Motor neuron (in vitro differentiated cells): ENCODE results near the gene ANKMY1. TPM values are rescaled to one million over a fixed set of nuclear protein-coding genes. Genes with fewer than 3 reads are reported as not detected.

ENCODE experiments used
- ATAC-seq, 8 experiments: fragments of 200-7000 bp; cut with Tn5 transposase; replicated peaks in 6 of 8; 2 replicates each; pipeline ENCODE4 v1.8.0; 2021; ENCODE audit warnings: mild to moderate bottlenecking in 8 of 8, moderate library complexity in 8 of 8
- H3K27ac ChIP-seq, 2 donors: fragments of 250-450 bp; sonication (Bioruptor Pico); 2 replicates each; pipeline ENCODE4 v1.9.0; 2021; ENCODE audit warnings: antibody characterized with exemption in 2 of 2, mild to moderate bottlenecking in 2 of 2, moderate library complexity in 1 of 2
- H3K4me1 ChIP-seq, 2 donors: fragments of 250-450 bp; sonication (Bioruptor Pico); replicated peaks in 1 of 2; 2 replicates each; pipeline ENCODE4 v1.6.1; 2021; ENCODE audit warnings: antibody characterized with exemption in 2 of 2, mild to moderate bottlenecking in 2 of 2, moderate library complexity in 1 of 2
- H3K4me3 ChIP-seq, 5 donors: fragments of 250-450 bp; sonication (Bioruptor Pico); 2 replicates each; pipeline ENCODE4 v1.9.0; 2021; ENCODE audit warnings: antibody characterized with exemption in 5 of 5, mild to moderate bottlenecking in 5 of 5, moderate library complexity in 4 of 5
- WGBS, 10 experiments: fragments of 450-650 bp; shearing (Covaris generic); methylation state at CpG; one replicate each; pipeline ENCODE4 v1.0.0; 2022; 5-methylcytosine and 5-hydroxymethylcytosine counted together
- in situ Hi-C, 9 experiments: fragments of 400-800 bp; cut with MboI; loops; one replicate each; pipeline ENCODE4 v1.15.0; 2021; ENCODE audit warnings: low sequenced_read_pairs in 9 of 9, low pct_unique_long_range_greater_than_20kb in 2 of 9; ENCODE audit not compliant: unreplicated experiment in 9 of 9
- total RNA-seq, 8 experiments: library from RNA; unstranded; fragments of 300-600 nt; gene quantifications; 2 replicates each; pipeline versions ENCODE4 v1.2.3 to v1.2.4, GENCODE V29; 2022

Gene ANKMY1
- total RNA-seq, 8 experiments from 2014 or later: 4.9 to 27.3 (median 9.5) TPM

GRCh38 chr2:240430595-240430994 lies 127.2 kb downstream of the ANKMY1 start:
- in situ Hi-C loops: loop anchor here (10.0 to 25.0 kb wide), 4 partner anchors 193 to 368 kb away; partner anchors contain the start of gene OR6B3 (in 3 of the 9)
- Histone ChIP-seq H3K27ac (no peak overlapping the region), H3K4me3 (no peak overlapping the region), H3K4me1 (peaks cover 0 to 3% of the 10 kb centered on the region in 2 donors)
- ATAC-seq: no peak
- 40 to 60% (median 40%) methylated on average over 1 of the region's 5 CpGs; no CpG with 5 or more reads in 7 of the 10 experiments for WGBS, 10 experiments

DNA sequence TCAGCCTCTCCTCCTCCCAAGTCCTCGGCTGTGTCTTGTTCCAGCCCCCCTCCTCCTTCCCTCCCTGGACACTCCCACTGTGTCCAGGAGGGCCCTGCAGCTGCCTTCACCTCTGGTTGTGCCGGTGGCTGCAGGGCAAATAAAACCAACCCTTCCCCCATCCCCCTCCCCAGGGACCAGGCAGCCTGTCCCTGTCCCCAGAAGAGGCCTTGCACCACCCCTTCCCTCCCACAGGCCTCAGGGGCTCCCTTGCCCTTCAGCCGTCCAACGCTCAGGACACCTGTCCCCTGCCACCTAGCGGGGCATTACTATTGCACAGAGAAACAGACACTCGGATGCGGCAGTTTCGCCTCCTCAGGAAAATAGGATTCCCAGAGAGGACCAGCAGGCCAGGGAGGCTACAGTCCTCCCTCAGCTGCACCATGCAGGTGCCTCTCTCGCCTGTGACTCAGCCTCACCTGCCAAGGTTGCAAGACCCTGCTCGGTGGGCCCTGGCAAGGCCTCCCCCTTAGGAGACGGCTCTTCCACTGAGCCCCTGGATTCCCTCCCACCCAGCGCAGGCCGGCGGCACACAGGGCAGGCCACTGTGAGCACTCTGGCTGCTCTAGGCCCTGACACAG lies 127.8 kb downstream of the ANKMY1 start:
- WGBS, 10 experiments: 40 to 81% methylated on average over 1 to 6 of the region's 14 CpGs; no CpG with 5 or more reads in 8 of the 10 experiments
- Histone ChIP-seq H3K27ac (no peak overlapping the region), H3K4me3 (no peak overlapping the region), H3K4me1 (peaks cover 0 to 3% of the 10 kb centered on the region in 2 donors)
- in situ Hi-C loops: loop anchor here (10.0 to 25.0 kb wide), 4 partner anchors 193 to 368 kb away; partner anchors contain the start of gene OR6B3 (in 3 of the 9)
- ATAC-seq: peak in 2 of 8 experiments; percentile 22 to 29

Other genes starting within 250 kb of the ANKMY1 start
- gene GPC1, start 122.3 kb downstream of the ANKMY1 start, total RNA-seq: 10 to 100 TPM in 6 of 8 experiments, 1 to 10 TPM in 2; 3.8 to 44.1 (median 18.0) TPM
- gene DUSP28, start 2.4 kb upstream of the ANKMY1 start, total RNA-seq: 10 to 100 TPM in 3 of 8 experiments, 1 to 10 TPM in 5; 4.4 to 11.2 (median 8.5) TPM
- gene RNPEPL1, start 10.5 kb upstream of the ANKMY1 start, total RNA-seq: 10 to 100 TPM in 3 of 8 experiments, 1 to 10 TPM in 5; 3.4 to 32.6 (median 6.5) TPM
- gene CAPN10, start 28.7 kb upstream of the ANKMY1 start, total RNA-seq: 10 to 100 TPM; 13.9 to 35.9 (median 23.9) TPM
- 1 to 10 TPM in 2 of 8 experiments, under 1 TPM in 6; 0.15 to 1.3 (median 0.54) TPM for gene GPR35, start 67.5 kb upstream of the ANKMY1 start, total RNA-seq
- gene AQP12B, start 124.9 kb upstream of the ANKMY1 start, total RNA-seq: under 1 TPM in 7 of 8 experiments, not detected in 1; 0.05 to 0.52 (median 0.21) TPM
- gene AQP12A, start 133.9 kb upstream of the ANKMY1 start, total RNA-seq: not detected